Mucosa of gallbladder (tissue), 1 donor: ENCODE measurements around the gene USP9X. TPM values are rescaled to one million over a fixed set of nuclear protein-coding genes. Genes with fewer than 3 reads are reported as not detected.
"Not testable (repeated sequence)": the region's sequence is repeated elsewhere in the genome, so short reads cannot be mapped to it uniquely, and the experiment has no call there.

Experiments used
- DNase-seq: peaks from one replicate; pipeline ENCODE4 v3.0.0-alpha.2; 2020; ENCODE audit warnings: low spot score
- total RNA-seq: library from RNA; stranded (reverse); gene quantifications from one replicate; pipeline ENCODE4 v1.2.1, GENCODE V29; 2021
- donor health status: DM: no; HTN: no; CAD: no.

Gene USP9X
- total RNA-seq, 1 donor from 2014 or later = 90.5 TPM

- DNase-seq = no peak
Measured at GRCh38 chrX:41122664-41123257, 37.5 kb downstream of the USP9X start.

- no peak for DNase-seq
Measured at GRCh38 chrX:41127477-41128192, 42.4 kb downstream of the USP9X start.

- DNase-seq = no peak
Measured at GRCh38 chrX:41128955-41129354, 43.7 kb downstream of the USP9X start.

- DNase-seq = no peak
Measured at GRCh38 chrX:41131766-41132165, 46.5 kb downstream of the USP9X start.

- no peak for DNase-seq
Measured at GRCh38 chrX:41133551-41133950, 48.3 kb downstream of the USP9X start.

- no peak for DNase-seq
Measured at GRCh38 chrX:41137589-41137988, 52.3 kb downstream of the USP9X start.

- no peak for DNase-seq
Measured at GRCh38 chrX:41142130-41142910, 57.1 kb downstream of the USP9X start.

- DNase-seq = no peak
Measured at GRCh38 chrX:41144873-41145272, 59.6 kb downstream of the USP9X start.

- no peak for DNase-seq
Measured at GRCh38 chrX:41145920-41146608, 60.8 kb downstream of the USP9X start.

GRCh38 chrX:41148553-41148952 is 63.3 kb downstream of the USP9X start:
- DNase-seq = no peak

GRCh38 chrX:41150043-41150442 is 64.8 kb downstream of the USP9X start:
- no peak for DNase-seq

- not testable (repeated sequence) for DNase-seq
Measured at GRCh38 chrX:41151726-41152125, 66.5 kb downstream of the USP9X start.

GRCh38 chrX:41152221-41152620 is 67.0 kb downstream of the USP9X start:
- DNase-seq = no peak

GRCh38 chrX:41153448-41153847 is 68.2 kb downstream of the USP9X start:
- DNase-seq = no peak

GRCh38 chrX:41153957-41154356 is 68.7 kb downstream of the USP9X start:
- DNase-seq = no peak

- no peak for DNase-seq
Measured at GRCh38 chrX:41164449-41164848, 79.2 kb downstream of the USP9X start.

- DNase-seq = no peak
Measured at GRCh38 chrX:41167888-41168287, 82.6 kb downstream of the USP9X start.

- no peak for DNase-seq
Measured at GRCh38 chrX:41176263-41176662, 91.0 kb downstream of the USP9X start.

- DNase-seq = no peak
Measured at GRCh38 chrX:41177297-41177696, 92.1 kb downstream of the USP9X start.

GRCh38 chrX:41178201-41178600 is 93.0 kb downstream of the USP9X start:
- no peak for DNase-seq

- DNase-seq = peak; percentile 45
Measured at GRCh38 chrX:41180194-41180908, 95.1 kb downstream of the USP9X start.

- no peak for DNase-seq
Measured at GRCh38 chrX:41184312-41184711, 99.1 kb downstream of the USP9X start.
